ENCODE results near the gene AGO3.

GRCh38 chr1:36091698-36092097 is 160.8 kb downstream of the AGO3 start:
- TF ChIP-seq CTCF (IDR thresholded peaks at IDR 0.05; ENCODE audit: low read depth, low read length, missing input control) (no peak), RXRA (IDR thresholded peaks at IDR 0.05) (no peak), REST (IDR thresholded peaks at IDR 0.05) (no peak)

Data from liver (tissue), 3 donors.